VCaP (cell line): ENCODE measurements around the gene SUN5.
"Not testable (repeated sequence)": the region's sequence is repeated elsewhere in the genome, so short reads cannot be mapped to it uniquely, and the experiment has no call there.

Experiments
- H3K27ac ChIP-seq: fragments of 450-650 bp; 2 replicates; pipeline ENCODE4 v1.5.1; 2017
- TF ChIP-seq, protein P1 (sequence below): fragments of 450-650 bp; conservative IDR thresholded peaks from 2 replicates; pipeline ENCODE4 v1.5.1; 2017; ENCODE audit warnings: mild to moderate bottlenecking, moderate library complexity

The SUN5 gene

DNA sequence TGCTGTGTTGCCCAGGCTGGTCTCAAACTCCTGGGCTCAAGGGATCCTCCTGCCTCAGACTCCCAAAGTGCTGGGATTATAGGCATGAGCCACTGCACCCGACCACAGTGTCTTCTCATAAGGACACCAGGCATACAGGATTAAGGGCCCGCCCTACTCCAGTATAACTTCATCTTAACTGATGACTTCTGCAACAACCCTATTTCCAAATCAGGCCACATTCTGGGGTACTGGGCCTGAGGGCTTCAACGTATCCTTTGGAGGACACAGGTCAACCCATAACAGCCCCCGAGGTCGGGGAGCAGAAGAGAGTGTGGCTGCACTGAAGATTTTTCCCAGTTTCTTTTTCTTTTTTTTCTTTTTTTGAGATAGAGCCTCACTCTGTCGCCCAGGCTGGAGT is 39.7 kb downstream of the SUN5 start:
- no peak overlapping the region for H3K27ac ChIP-seq
- TF ChIP-seq, protein P1, sequence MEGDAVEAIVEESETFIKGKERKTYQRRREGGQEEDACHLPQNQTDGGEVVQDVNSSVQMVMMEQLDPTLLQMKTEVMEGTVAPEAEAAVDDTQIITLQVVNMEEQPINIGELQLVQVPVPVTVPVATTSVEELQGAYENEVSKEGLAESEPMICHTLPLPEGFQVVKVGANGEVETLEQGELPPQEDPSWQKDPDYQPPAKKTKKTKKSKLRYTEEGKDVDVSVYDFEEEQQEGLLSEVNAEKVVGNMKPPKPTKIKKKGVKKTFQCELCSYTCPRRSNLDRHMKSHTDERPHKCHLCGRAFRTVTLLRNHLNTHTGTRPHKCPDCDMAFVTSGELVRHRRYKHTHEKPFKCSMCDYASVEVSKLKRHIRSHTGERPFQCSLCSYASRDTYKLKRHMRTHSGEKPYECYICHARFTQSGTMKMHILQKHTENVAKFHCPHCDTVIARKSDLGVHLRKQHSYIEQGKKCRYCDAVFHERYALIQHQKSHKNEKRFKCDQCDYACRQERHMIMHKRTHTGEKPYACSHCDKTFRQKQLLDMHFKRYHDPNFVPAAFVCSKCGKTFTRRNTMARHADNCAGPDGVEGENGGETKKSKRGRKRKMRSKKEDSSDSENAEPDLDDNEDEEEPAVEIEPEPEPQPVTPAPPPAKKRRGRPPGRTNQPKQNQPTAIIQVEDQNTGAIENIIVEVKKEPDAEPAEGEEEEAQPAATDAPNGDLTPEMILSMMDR, result no peak

DNA sequence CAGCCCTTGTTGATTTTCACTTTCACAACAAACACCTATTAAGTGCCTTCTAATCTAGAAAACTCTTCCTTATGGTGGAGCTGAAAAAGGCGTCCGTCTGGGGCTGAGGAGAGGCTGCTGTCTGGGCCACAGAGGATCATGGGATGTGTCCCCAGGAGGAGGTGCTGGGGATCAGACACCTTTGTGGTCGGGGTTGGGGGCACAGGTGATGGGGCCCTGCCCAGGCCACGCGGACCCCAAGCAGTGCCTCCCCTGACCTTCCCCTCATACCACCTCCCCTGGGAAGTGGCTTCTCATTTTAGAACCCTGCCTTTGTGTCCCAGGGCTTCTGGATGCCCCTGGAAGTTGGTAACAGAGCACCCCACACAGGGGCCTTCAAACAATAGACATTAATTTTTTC is 41.1 kb downstream of the SUN5 start:
- no peak overlapping the region for H3K27ac ChIP-seq
- TF ChIP-seq, protein P1, result no peak

DNA sequence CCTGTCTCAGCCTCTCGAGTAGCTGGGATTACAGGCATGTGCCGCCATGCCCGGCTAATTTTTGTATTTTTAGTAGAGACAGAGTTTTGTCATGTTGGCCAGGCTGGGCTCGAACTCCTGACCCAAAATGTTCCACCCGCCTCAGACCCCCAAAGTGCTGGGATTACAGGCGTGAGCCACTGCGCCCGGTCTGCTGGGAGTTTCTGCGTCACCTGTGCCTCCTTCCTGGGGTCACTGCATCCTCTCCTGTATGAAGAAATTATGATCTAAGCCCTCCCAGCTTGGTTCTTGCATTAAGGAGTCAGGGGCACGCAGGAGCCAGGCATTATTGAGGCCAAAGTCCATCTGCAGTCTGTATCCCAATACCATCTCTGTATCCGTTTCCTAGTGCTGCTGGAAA is 41.6 kb downstream of the SUN5 start:
- not testable (repeated sequence) for H3K27ac ChIP-seq

DNA sequence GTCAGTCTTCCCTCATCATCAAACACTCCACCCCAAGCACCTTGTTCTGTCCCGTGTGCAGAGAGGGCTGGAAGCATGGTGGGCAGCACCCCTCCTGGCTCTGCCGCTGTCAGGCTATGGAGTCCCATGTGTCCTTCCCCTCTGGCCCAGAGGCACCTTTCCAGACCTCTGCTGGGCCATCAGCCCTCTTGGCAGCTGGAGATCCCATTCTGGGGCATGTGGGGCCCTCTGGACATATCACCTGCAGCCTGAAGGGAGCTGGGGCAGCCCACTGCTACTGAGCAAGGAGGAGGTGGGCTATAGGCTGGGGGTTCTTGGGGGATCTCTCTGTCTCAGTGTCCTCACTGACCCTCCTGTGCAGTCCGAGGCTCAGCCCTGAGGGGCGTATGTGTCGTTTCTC is 42.2 kb downstream of the SUN5 start:
- TF ChIP-seq, protein P1, result no peak
- H3K27ac ChIP-seq, result no peak overlapping the region

DNA sequence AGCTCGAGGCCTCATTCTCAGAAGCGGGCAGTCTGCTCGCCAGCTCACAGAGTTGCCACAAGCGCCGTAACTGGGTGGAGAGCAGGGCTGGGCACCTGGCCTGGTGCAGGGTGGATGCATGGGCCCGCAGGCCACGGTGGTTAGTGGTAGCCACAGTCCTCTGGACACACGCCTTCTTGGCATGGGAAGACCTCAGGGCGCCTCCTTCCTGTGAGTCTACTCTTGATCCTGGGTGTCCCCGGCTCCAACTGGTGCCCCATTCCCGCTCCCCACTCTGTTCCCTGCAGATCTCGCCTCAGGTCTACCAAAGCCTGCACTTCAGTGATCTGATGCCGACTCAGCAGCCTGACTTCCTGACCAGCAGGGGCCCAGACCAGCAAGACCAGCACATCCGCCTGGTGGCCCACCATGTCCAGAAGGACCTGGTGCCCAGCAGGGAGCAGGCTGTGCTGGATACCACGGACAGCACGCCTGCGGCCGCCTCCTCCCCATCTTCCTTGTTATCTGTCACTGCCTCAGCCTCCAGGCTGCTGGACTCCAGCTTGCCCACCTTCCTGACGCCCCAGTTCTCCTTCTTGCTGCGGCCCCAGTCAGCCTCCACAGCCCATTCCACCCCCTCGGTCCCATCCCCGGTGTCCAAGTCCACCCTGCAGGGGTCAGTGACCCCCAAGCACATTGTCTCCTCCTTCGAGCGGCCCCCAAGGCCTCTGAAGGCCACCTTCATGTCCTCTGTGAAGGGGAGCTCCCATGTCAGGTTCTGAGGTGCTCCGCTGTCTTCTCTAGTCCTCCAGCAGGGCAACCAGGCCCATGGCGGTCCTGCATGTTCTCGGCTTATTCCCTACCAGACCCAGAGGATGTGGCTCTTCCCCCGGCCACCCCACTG is 43.1 kb downstream of the SUN5 start:
- no peak overlapping the region for H3K27ac ChIP-seq
- TF ChIP-seq, protein P1, result no peak

DNA sequence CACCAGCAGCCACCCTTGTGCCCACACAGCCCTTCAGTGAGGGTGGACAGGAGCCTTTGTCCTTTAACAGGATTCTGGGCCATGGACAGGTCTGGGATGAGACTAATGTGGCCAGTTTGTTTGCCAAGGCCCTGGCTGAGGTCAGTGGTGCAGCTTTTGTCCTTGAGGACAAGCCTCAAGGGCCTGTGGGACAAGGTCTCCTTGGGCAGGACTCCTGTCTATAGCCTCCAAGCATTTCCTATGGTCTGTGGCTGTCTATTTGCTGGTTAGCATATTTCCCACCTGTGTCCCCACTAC is 44.1 kb downstream of the SUN5 start:
- TF ChIP-seq, protein P1, result no peak
- no peak overlapping the region for H3K27ac ChIP-seq

DNA sequence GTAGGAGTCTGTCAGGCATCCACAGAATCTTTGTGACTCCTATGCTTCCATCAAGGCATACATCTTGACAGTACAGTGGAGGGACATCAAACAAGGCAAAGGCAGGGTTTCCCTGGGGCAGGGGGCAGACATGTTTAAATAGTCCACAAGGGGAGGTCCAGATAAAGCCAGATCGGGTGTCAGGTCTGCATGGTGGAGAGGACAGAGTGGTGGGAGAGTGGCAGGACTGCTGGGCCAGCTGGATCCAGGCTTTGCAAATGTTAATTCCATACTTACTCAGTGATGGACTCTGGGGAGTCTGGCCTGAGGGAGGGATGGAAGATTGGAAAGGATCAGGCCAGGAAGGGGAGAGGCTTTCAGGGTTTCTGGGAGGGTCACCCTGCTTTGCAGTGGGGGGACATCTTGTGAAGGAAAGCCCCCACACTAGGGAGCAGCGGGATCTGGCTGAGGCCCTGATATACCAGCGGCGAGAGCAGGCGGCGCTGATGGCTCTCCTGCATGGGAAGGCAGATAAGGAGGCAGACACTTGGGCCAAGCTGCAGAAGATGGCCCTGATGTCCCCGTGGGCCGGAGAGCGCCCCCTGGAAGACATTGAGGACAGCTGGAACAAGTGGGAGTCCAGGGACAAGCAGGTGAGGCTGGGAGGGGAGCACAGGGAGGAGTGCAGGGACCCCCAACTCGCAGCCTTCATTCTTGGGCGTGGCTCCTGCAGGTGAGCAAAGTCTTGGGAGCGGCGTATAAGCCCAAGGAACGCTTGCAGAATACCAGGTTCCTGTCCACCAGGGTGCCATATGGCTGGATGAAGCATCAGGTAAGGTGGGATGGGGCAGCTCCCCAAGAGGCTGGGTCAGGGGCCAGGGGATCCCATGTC is 44.6 kb downstream of the SUN5 start:
- TF ChIP-seq, protein P1, result no peak
- H3K27ac ChIP-seq, result no peak overlapping the region

DNA sequence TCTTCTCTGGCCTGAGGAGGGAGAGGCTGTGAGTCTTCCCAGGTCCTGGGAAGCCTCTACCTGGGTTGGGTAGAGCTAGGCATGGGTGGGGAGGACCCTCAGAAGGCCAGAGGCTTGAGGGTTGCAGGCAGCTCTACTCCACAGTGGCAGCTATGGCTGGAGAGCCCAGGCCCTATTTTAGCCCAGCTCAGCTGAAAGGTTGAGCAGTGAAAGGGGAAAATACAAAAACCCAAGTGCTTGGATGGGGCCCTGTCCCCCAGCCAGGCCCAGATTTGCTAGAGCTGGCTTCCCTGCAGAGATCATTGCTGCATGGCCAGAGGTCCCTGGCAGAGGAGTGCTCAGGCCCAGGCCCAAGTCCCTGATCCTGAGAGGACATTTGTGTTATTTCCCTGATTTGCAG is 45.7 kb downstream of the SUN5 start:
- TF ChIP-seq, protein P1, result no peak
- no peak overlapping the region for H3K27ac ChIP-seq
